GM23338 (cell line): ENCODE results near the gene SKA1.

Source experiments
- POLR2AphosphoS5 ChIP-seq: IDR thresholded peaks from 2 replicates; pipeline ENCODE4 v1.6.1; 2016; ENCODE audit warnings: antibody characterized with exemption, low read depth
- ZNF331 ChIP-seq: fragments of 250-450 bp; sonication (Bioruptor Pico); IDR thresholded peaks from 2 replicates; pipeline ENCODE4 v1.5.0; 2020; ENCODE audit warnings: low read depth, mild to moderate bottlenecking, moderate library complexity
- TF ChIP-seq, protein P1 (sequence below), 2 experiments: fragments of 200-600 bp in 1 of 2; sonication (generic) in 1 of 2; conservative IDR thresholded peaks; 2 replicates each; pipeline versions ENCODE4 v1.5.1 to v1.6.1; 2016 to 2017; ENCODE audit warnings: antibody characterized with exemption in 2 of 2, low read depth in 2 of 2, mild to moderate bottlenecking in 2 of 2, moderate library complexity in 1 of 2
- TF ChIP-seq, protein P2 (sequence below): IDR thresholded peaks from one replicate; pipeline ENCODE4 v1.6.1; 2018; ENCODE audit warnings: antibody characterized with exemption; ENCODE audit not compliant: unreplicated experiment

DNA sequence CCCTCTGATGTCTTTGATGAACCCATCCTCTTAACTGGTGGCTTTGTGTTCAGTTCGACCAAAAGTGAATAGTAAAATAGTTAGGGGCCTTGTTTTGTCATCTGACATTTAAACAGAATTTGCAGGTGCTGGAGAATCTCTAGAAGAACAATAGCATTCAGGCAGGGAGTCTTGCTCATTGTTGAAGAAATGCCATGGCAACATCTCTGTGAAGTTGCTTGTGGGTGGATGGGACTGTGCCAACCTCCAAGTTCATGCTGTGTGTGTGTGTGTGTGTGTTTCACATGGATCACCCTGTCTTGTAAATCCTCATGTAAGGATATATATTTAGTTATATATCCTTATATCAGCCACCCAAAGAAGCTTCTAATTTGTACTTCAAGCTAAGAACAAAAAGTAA lies 66.7 kb downstream of the SKA1 start:
- TF ChIP-seq POLR2AphosphoS5, result no peak
- TF ChIP-seq, protein P1, sequence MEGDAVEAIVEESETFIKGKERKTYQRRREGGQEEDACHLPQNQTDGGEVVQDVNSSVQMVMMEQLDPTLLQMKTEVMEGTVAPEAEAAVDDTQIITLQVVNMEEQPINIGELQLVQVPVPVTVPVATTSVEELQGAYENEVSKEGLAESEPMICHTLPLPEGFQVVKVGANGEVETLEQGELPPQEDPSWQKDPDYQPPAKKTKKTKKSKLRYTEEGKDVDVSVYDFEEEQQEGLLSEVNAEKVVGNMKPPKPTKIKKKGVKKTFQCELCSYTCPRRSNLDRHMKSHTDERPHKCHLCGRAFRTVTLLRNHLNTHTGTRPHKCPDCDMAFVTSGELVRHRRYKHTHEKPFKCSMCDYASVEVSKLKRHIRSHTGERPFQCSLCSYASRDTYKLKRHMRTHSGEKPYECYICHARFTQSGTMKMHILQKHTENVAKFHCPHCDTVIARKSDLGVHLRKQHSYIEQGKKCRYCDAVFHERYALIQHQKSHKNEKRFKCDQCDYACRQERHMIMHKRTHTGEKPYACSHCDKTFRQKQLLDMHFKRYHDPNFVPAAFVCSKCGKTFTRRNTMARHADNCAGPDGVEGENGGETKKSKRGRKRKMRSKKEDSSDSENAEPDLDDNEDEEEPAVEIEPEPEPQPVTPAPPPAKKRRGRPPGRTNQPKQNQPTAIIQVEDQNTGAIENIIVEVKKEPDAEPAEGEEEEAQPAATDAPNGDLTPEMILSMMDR (conservative IDR thresholded peaks at IDR 0.05; ENCODE audit: low read depth in 2 of 2), result no peak
- TF ChIP-seq, protein P2, sequence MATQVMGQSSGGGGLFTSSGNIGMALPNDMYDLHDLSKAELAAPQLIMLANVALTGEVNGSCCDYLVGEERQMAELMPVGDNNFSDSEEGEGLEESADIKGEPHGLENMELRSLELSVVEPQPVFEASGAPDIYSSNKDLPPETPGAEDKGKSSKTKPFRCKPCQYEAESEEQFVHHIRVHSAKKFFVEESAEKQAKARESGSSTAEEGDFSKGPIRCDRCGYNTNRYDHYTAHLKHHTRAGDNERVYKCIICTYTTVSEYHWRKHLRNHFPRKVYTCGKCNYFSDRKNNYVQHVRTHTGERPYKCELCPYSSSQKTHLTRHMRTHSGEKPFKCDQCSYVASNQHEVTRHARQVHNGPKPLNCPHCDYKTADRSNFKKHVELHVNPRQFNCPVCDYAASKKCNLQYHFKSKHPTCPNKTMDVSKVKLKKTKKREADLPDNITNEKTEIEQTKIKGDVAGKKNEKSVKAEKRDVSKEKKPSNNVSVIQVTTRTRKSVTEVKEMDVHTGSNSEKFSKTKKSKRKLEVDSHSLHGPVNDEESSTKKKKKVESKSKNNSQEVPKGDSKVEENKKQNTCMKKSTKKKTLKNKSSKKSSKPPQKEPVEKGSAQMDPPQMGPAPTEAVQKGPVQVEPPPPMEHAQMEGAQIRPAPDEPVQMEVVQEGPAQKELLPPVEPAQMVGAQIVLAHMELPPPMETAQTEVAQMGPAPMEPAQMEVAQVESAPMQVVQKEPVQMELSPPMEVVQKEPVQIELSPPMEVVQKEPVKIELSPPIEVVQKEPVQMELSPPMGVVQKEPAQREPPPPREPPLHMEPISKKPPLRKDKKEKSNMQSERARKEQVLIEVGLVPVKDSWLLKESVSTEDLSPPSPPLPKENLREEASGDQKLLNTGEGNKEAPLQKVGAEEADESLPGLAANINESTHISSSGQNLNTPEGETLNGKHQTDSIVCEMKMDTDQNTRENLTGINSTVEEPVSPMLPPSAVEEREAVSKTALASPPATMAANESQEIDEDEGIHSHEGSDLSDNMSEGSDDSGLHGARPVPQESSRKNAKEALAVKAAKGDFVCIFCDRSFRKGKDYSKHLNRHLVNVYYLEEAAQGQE, result no peak
- no peak for TF ChIP-seq ZNF331 (CRISPR knock-in tag)
